ENCODE results near the gene ZNF385B. TPM values are rescaled to one million over a fixed set of nuclear protein-coding genes. Genes with fewer than 3 reads are reported as not detected.

Gene ZNF385B
- total RNA-seq, 1 experiment from 2014 or later = 0.28 TPM

- ChIA-PET POLR2A (no interaction called here), CTCF (no interaction called here)
- DNase-seq (ENCODE audit: low read depth, low spot score) (no peak), ATAC-seq (no peak)
- H3K9me3 ChIP-seq (ENCODE audit: control insufficient read depth, insufficient read depth, low read depth, low read length) = no peaks in the 10 kb centered on the region
- TF ChIP-seq POLR2AphosphoS5 (IDR thresholded peaks at IDR 0.05; ENCODE audit: low read depth, low read length) (no peak), TCF7L2 (IDR thresholded peaks at IDR 0.05; ENCODE audit: low read depth, low read length) (no peak)
- intact Hi-C loops (cut with micrococcal nuclease; ENCODE audit: unreplicated experiment) = loop anchor here (5.0 kb wide), 1 partner anchor 63 kb away; no protein-coding TSS in a partner anchor
- H3K27me3 ChIP-seq (ENCODE audit: control insufficient read depth, insufficient read depth, low read length) = peaks cover 2% of the 10 kb centered on the region; the same call in 1 of the 2 replicates
- H3K36me3 ChIP-seq (ENCODE audit: control insufficient read depth, insufficient read depth, low read length) = no peaks in the 10 kb centered on the region
- no peak overlapping the region for H3K4me3 ChIP-seq (ENCODE audit: low read depth in 2 of 2, low read length in 2 of 2)
- H3K27ac ChIP-seq (ENCODE audit: low read length) = no peak overlapping the region
- in situ Hi-C loops (cut with HindIII; ENCODE audit: low pct_unique_long_range_greater_than_20kb, low sequenced_read_pairs) = no loop called here
- no peaks in the 10 kb centered on the region for H3K4me1 ChIP-seq (ENCODE audit: control insufficient read depth, insufficient read depth, low read length)
- BruUV-seq (replicated peaks) = no TSS peak
Measured at GRCh38 chr2:179729966-179730365, 131.4 kb downstream of the ZNF385B start.

GRCh38 chr2:179726461-179727180 is 134.8 kb downstream of the ZNF385B start:
- ATAC-seq (no peak), DNase-seq (ENCODE audit: low read depth, low spot score) (no peak)
- no peak overlapping the region for H3K4me3 ChIP-seq (ENCODE audit: low read depth in 2 of 2, low read length in 2 of 2)
- H3K9me3 ChIP-seq (ENCODE audit: control insufficient read depth, insufficient read depth, low read depth, low read length) = no peaks in the 10 kb centered on the region
- H3K36me3 ChIP-seq (ENCODE audit: control insufficient read depth, insufficient read depth, low read length) = no peaks in the 10 kb centered on the region
- no TSS peak for BruUV-seq (replicated peaks)
- POLR2A ChIA-PET = no interaction called here
- peaks cover 2% of the 10 kb centered on the region; the same call in 1 of the 2 replicates for H3K27me3 ChIP-seq (ENCODE audit: control insufficient read depth, insufficient read depth, low read length)
- intact Hi-C loops (cut with micrococcal nuclease; ENCODE audit: unreplicated experiment) = no loop called here
- no peaks in the 10 kb centered on the region for H3K4me1 ChIP-seq (ENCODE audit: control insufficient read depth, insufficient read depth, low read length)
- no peak overlapping the region for H3K27ac ChIP-seq (ENCODE audit: low read length)
- no peak for TF ChIP-seq SIN3A (IDR thresholded peaks at IDR 0.05; ENCODE audit: borderline replicate concordance, insufficient read depth, low read depth, low read length)
- TF ChIP-seq REST (IDR thresholded peaks at IDR 0.05; ENCODE audit: insufficient read depth in 1 of 2, low read depth in 2 of 2, low read length in 1 of 2) = no peak
- TF ChIP-seq CTCF (IDR thresholded peaks at IDR 0.05) = no peak
- TF ChIP-seq POLR2AphosphoS5 (IDR thresholded peaks at IDR 0.05; ENCODE audit: low read depth, low read length) = no peak
- TF ChIP-seq TCF7L2 (IDR thresholded peaks at IDR 0.05; ENCODE audit: low read depth, low read length) = no peak
- CTCF ChIA-PET = no interaction called here
- in situ Hi-C loops (cut with HindIII; ENCODE audit: low pct_unique_long_range_greater_than_20kb, low sequenced_read_pairs) = no loop called here

GRCh38 chr2:179724403-179724802 is 137.0 kb downstream of the ZNF385B start:
- Histone ChIP-seq H3K36me3 (ENCODE audit: control insufficient read depth, insufficient read depth, low read length) (no peaks in the 10 kb centered on the region), H3K4me3 (ENCODE audit: low read depth in 2 of 2, low read length in 2 of 2) (no peak overlapping the region), H3K27ac (ENCODE audit: low read length) (no peak overlapping the region), H3K4me1 (ENCODE audit: control insufficient read depth, insufficient read depth, low read length) (no peaks in the 10 kb centered on the region), H3K9me3 (ENCODE audit: control insufficient read depth, insufficient read depth, low read depth, low read length) (no peaks in the 10 kb centered on the region), H3K27me3 (ENCODE audit: control insufficient read depth, insufficient read depth, low read length) (peaks cover 2% of the 10 kb centered on the region; the same call in 1 of the 2 replicates)
- ATAC-seq (no peak), DNase-seq (ENCODE audit: low read depth, low spot score) (no peak)
- in situ Hi-C loops (cut with HindIII; ENCODE audit: low pct_unique_long_range_greater_than_20kb, low sequenced_read_pairs) (no loop called here), intact Hi-C loops (cut with micrococcal nuclease; ENCODE audit: unreplicated experiment) (no loop called here)
- no TSS peak for BruUV-seq (replicated peaks)
- ChIA-PET CTCF (no interaction called here), POLR2A (no interaction called here)
- TF ChIP-seq POLR2AphosphoS5 (IDR thresholded peaks at IDR 0.05; ENCODE audit: low read depth, low read length) (no peak), SIN3A (IDR thresholded peaks at IDR 0.05; ENCODE audit: borderline replicate concordance, insufficient read depth, low read depth, low read length) (no peak), CTCF (IDR thresholded peaks at IDR 0.05) (no peak), REST (IDR thresholded peaks at IDR 0.05; ENCODE audit: insufficient read depth in 1 of 2, low read depth in 2 of 2, low read length in 1 of 2) (no peak), TCF7L2 (IDR thresholded peaks at IDR 0.05; ENCODE audit: low read depth, low read length) (no peak)

All from Panc1 (cell line).